GM23338 (cell line): Measurements from ENCODE around the gene LONP1. TPM values are rescaled to one million over a fixed set of nuclear protein-coding genes. Genes with fewer than 3 reads are reported as not detected.

Source experiments
- ATAC-seq: fragments of 200-7000 bp; cut with Tn5 transposase; 3 replicates; pipeline ENCODE4 v1.9.1; 2020
- DNase-seq: peaks from one replicate; pipeline ENCODE4 v3.0.0-alpha.2; 2015; ENCODE audit warnings: low spot score
- H2AFZ ChIP-seq: fragments of 200-600 bp; sonication (generic); 2 replicates; pipeline ENCODE4 v1.8.0; 2016; ENCODE audit warnings: antibody characterized with exemption, mild to moderate bottlenecking, moderate library complexity
- H3F3A ChIP-seq: fragments of 200-600 bp; sonication (generic); replicated peaks from 2 replicates; pipeline ENCODE4 v1.8.0; 2017; ENCODE audit warnings: antibody characterized with exemption, mixed run types, low read depth
- H3K27ac ChIP-seq: fragments of 200-600 bp; sonication (generic); 2 replicates; pipeline ENCODE4 v1.6.1; 2016; ENCODE audit warnings: low read depth
- H3K27me3 ChIP-seq: fragments of 200-600 bp; sonication (generic); 2 replicates; pipeline ENCODE4 v1.8.0; 2016; ENCODE audit warnings: mild to moderate bottlenecking, mixed run types, moderate library complexity; ENCODE audit not compliant: insufficient read depth
- H3K36me3 ChIP-seq: fragments of 200-600 bp; sonication (generic); 2 replicates; pipeline ENCODE4 v1.8.0; 2016; ENCODE audit warnings: mild to moderate bottlenecking; ENCODE audit not compliant: insufficient read depth
- H3K4me1 ChIP-seq: fragments of 200-600 bp; sonication (generic); 2 replicates; pipeline ENCODE4 v1.8.0; 2016; ENCODE audit warnings: mild to moderate bottlenecking, moderate library complexity; ENCODE audit not compliant: insufficient read depth
- H3K4me2 ChIP-seq: fragments of 200-600 bp; sonication (generic); 2 replicates; pipeline ENCODE4 v1.7.1; 2017; ENCODE audit warnings: mixed run types
- H3K4me3 ChIP-seq: fragments of 200-600 bp; sonication (generic); 2 replicates; pipeline ENCODE4 v1.6.1; 2016; ENCODE audit warnings: mixed run types
- H3K79me2 ChIP-seq: fragments of 200-600 bp; sonication (generic); replicated peaks from 2 replicates; pipeline ENCODE4 v1.8.0; 2017; ENCODE audit warnings: mild to moderate bottlenecking; ENCODE audit not compliant: insufficient read depth
- H3K9me2 ChIP-seq: fragments of 200-600 bp; sonication (generic); 2 replicates; pipeline ENCODE4 v1.8.0; 2017; ENCODE audit not compliant: insufficient read depth
- H4K20me1 ChIP-seq: fragments of 200-600 bp; sonication (generic); replicated peaks from 2 replicates; pipeline ENCODE4 v1.8.0; 2017; ENCODE audit warnings: mild to moderate bottlenecking; ENCODE audit not compliant: insufficient read depth
- H3K27ac Mint-ChIP-seq: 2 replicates; pipeline ENCODE4 v1.8.0; 2020; ENCODE audit warnings: inconsistent platforms, mild to moderate bottlenecking, moderate library complexity, mixed read lengths
- H3K27me3 Mint-ChIP-seq: 3 replicates; pipeline ENCODE4 v1.8.0; 2022; ENCODE audit warnings: low read depth, mild to moderate bottlenecking, moderate library complexity, mixed read lengths, inconsistent platforms; ENCODE audit not compliant: insufficient read depth, poor library complexity
- H3K36me3 Mint-ChIP-seq: 3 replicates; pipeline ENCODE4 v1.8.0; 2021; ENCODE audit warnings: low read depth, mild to moderate bottlenecking, inconsistent platforms, moderate library complexity, mixed read lengths
- H3K4me1 Mint-ChIP-seq: 3 replicates; pipeline ENCODE4 v1.8.0; 2020; ENCODE audit warnings: mild to moderate bottlenecking, inconsistent platforms, mixed read lengths
- H3K4me3 Mint-ChIP-seq: 3 replicates; pipeline ENCODE4 v1.8.0; 2021; ENCODE audit warnings: moderate library complexity, mild to moderate bottlenecking, inconsistent platforms, mixed read lengths
- H3K9me3 Mint-ChIP-seq: 3 replicates; pipeline ENCODE4 v1.8.0; 2020; ENCODE audit warnings: moderate library complexity, mild to moderate bottlenecking, inconsistent platforms, mixed read lengths
- CTCF ChIP-seq, 2 experiments: fragments of 200-600 bp in 1 of 2; sonication (generic) in 1 of 2; conservative IDR thresholded peaks; 2 replicates each; pipeline versions ENCODE4 v1.5.1 to v1.6.1; 2016 to 2017; ENCODE audit warnings: antibody characterized with exemption in 2 of 2, low read depth in 2 of 2, mild to moderate bottlenecking in 2 of 2, moderate library complexity in 1 of 2
- EZH2 ChIP-seq: fragments of 200-600 bp; sonication (generic); IDR thresholded peaks from one replicate; pipeline ENCODE4 v1.8.0; 2017; ENCODE audit warnings: antibody characterized with exemption, mild to moderate bottlenecking, low read depth; ENCODE audit not compliant: unreplicated experiment
- POLR2AphosphoS5 ChIP-seq: IDR thresholded peaks from 2 replicates; pipeline ENCODE4 v1.6.1; 2016; ENCODE audit warnings: antibody characterized with exemption, low read depth
- REST ChIP-seq: IDR thresholded peaks from one replicate; pipeline ENCODE4 v1.6.1; 2018; ENCODE audit warnings: antibody characterized with exemption; ENCODE audit not compliant: unreplicated experiment
- STAT1 ChIP-seq: IDR thresholded peaks from one replicate; pipeline ENCODE4 v1.6.1; 2016; ENCODE audit warnings: antibody characterized with exemption; ENCODE audit not compliant: unreplicated experiment
- ZNF114 ChIP-seq: fragments of 250-450 bp; sonication (Bioruptor Pico); IDR thresholded peaks from 2 replicates; pipeline ENCODE4 v1.5.0; 2020; ENCODE audit warnings: mild to moderate bottlenecking, moderate library complexity
- ZNF331 ChIP-seq: fragments of 250-450 bp; sonication (Bioruptor Pico); IDR thresholded peaks from 2 replicates; pipeline ENCODE4 v1.5.0; 2020; ENCODE audit warnings: low read depth, mild to moderate bottlenecking, moderate library complexity
- polyA plus RNA-seq: library from polyadenylated mRNA; unstranded; fragments of >200 nt; fragmentation: Nextera tagmentation; extraction: Ambion mirVana; gene quantifications from 2 replicates; pipeline ENCODE4 v1.2.1, GENCODE V29; 2016
- total RNA-seq: library from RNA; depleted of rRNA; stranded (reverse); fragments of >200 nt; shearing (Covaris generic); gene quantifications from 2 replicates; pipeline ENCODE4 v1.2.3, GENCODE V29; 2014
- TF ChIP-seq, protein P1 (sequence below): IDR thresholded peaks from 2 replicates; pipeline ENCODE4 v1.6.1; 2016; ENCODE audit warnings: antibody characterized with exemption
- TF ChIP-seq, protein P2 (sequence below): fragments of 250-450 bp; sonication (Bioruptor Pico); IDR thresholded peaks from 2 replicates; pipeline ENCODE4 v1.5.0; 2020; ENCODE audit warnings: mild to moderate bottlenecking, moderate library complexity

The LONP1 gene
- total and polyA plus RNA-seq, 2 experiments from 2014 or later, result 68.6 to 137 TPM

- TF ChIP-seq REST (no peak), POLR2AphosphoS5 (peak; percentile 32), STAT1 (no peak), ZNF114 (CRISPR knock-in tag) (no peak)
Measured at GRCh38 chr19:5690955-5691821, 28.8 kb downstream of the LONP1 start (continued).

GRCh38 chr19:5690125-5690954 lies 29.6 kb downstream of the LONP1 start, which contains the start of gene RPL36:
Gene RPL36 (plus strand): TSS chr19:5690295. CDS start chr19:5690508, 213 bp downstream.
- H3K79me2 ChIP-seq, result peaks cover 27% of the 10 kb centered on the region
- H3K4me1 ChIP-seq, result peaks cover 2% of the 10 kb centered on the region; the same call in 1 of the 2 replicates
- H4K20me1 ChIP-seq, result peaks cover 10% of the 10 kb centered on the region; the same call in 1 of the 2 replicates
- TF ChIP-seq CTCF (conservative IDR thresholded peaks at IDR 0.05; ENCODE audit: low read depth in 2 of 2), result peak; percentile 67 to 93
- TF ChIP-seq, protein P1, sequence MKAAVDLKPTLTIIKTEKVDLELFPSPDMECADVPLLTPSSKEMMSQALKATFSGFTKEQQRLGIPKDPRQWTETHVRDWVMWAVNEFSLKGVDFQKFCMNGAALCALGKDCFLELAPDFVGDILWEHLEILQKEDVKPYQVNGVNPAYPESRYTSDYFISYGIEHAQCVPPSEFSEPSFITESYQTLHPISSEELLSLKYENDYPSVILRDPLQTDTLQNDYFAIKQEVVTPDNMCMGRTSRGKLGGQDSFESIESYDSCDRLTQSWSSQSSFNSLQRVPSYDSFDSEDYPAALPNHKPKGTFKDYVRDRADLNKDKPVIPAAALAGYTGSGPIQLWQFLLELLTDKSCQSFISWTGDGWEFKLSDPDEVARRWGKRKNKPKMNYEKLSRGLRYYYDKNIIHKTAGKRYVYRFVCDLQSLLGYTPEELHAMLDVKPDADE, result peak; percentile 87
- TF ChIP-seq ZNF331 (CRISPR knock-in tag), result no peak
- TF ChIP-seq EZH2, result no peak
- TF ChIP-seq, protein P2, sequence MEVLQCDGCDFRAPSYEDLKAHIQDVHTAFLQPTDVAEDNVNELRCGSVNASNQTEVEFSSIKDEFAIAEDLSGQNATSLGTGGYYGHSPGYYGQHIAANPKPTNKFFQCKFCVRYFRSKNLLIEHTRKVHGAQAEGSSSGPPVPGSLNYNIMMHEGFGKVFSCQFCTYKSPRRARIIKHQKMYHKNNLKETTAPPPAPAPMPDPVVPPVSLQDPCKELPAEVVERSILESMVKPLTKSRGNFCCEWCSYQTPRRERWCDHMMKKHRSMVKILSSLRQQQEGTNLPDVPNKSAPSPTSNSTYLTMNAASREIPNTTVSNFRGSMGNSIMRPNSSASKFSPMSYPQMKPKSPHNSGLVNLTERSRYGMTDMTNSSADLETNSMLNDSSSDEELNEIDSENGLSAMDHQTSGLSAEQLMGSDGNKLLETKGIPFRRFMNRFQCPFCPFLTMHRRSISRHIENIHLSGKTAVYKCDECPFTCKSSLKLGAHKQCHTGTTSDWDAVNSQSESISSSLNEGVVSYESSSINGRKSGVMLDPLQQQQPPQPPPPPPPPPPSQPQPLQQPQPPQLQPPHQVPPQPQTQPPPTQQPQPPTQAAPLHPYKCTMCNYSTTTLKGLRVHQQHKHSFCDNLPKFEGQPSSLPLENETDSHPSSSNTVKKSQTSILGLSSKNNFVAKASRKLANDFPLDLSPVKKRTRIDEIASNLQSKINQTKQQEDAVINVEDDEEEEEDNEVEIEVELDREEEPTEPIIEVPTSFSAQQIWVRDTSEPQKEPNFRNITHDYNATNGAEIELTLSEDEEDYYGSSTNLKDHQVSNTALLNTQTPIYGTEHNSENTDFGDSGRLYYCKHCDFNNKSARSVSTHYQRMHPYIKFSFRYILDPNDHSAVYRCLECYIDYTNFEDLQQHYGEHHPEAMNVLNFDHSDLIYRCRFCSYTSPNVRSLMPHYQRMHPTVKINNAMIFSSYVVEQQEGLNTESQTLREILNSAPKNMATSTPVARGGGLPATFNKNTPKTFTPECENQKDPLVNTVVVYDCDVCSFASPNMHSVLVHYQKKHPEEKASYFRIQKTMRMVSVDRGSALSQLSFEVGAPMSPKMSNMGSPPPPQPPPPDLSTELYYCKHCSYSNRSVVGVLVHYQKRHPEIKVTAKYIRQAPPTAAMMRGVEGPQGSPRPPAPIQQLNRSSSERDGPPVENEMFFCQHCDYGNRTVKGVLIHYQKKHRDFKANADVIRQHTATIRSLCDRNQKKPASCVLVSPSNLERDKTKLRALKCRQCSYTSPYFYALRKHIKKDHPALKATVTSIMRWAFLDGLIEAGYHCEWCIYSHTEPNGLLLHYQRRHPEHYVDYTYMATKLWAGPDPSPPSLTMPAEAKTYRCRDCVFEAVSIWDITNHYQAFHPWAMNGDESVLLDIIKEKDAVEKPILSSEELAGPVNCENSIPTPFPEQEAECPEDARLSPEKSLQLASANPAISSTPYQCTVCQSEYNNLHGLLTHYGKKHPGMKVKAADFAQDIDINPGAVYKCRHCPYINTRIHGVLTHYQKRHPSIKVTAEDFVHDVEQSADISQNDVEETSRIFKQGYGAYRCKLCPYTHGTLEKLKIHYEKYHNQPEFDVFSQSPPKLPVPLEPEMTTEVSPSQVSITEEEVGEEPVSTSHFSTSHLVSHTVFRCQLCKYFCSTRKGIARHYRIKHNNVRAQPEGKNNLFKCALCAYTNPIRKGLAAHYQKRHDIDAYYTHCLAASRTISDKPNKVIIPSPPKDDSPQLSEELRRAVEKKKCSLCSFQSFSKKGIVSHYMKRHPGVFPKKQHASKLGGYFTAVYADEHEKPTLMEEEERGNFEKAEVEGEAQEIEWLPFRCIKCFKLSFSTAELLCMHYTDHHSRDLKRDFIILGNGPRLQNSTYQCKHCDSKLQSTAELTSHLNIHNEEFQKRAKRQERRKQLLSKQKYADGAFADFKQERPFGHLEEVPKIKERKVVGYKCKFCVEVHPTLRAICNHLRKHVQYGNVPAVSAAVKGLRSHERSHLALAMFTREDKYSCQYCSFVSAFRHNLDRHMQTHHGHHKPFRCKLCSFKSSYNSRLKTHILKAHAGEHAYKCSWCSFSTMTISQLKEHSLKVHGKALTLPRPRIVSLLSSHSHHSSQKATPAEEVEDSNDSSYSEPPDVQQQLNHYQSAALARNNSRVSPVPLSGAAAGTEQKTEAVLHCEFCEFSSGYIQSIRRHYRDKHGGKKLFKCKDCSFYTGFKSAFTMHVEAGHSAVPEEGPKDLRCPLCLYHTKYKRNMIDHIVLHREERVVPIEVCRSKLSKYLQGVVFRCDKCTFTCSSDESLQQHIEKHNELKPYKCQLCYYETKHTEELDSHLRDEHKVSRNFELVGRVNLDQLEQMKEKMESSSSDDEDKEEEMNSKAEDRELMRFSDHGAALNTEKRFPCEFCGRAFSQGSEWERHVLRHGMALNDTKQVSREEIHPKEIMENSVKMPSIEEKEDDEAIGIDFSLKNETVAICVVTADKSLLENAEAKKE, result no peak

More at GRCh38 chr19:5690125-5690954, 29.6 kb downstream of the LONP1 start, which contains the start of gene RPL36:
- peak within 1 kb of the TSS; percentile 100 for H3K4me3 ChIP-seq
- Mint-ChIP-seq H3K4me3 (peak within 1 kb of the TSS; percentile 100), H3K9me3 (peaks cover 8% of the 10 kb centered on the region; the same call in 1 of the 3 replicates), H3K27ac (peak within 1 kb of the TSS; percentile 99), H3K4me1 (peaks cover 9% of the 10 kb centered on the region; the same call in 2 of the 3 replicates), H3K36me3 (peaks cover 54% of the 10 kb centered on the region), H3K27me3 (peaks cover 52% of the 10 kb centered on the region)
- peaks cover 24% of the 10 kb centered on the region for H3F3A ChIP-seq
- H3K36me3 ChIP-seq, result no peaks in the 10 kb centered on the region
- peak; percentile 31 for ATAC-seq
- peak within 1 kb of the TSS; percentile 93 for H3K4me2 ChIP-seq
- peak; percentile 97 for DNase-seq
- no peaks in the 10 kb centered on the region for H3K9me2 ChIP-seq
- no peak within 1 kb of the TSS for H2AFZ ChIP-seq
- H3K27me3 ChIP-seq, result no peaks in the 10 kb centered on the region
- H3K27ac ChIP-seq, result peak within 1 kb of the TSS; percentile 95
